ENCODE measurements around the gene ABHD17B.

DNA sequence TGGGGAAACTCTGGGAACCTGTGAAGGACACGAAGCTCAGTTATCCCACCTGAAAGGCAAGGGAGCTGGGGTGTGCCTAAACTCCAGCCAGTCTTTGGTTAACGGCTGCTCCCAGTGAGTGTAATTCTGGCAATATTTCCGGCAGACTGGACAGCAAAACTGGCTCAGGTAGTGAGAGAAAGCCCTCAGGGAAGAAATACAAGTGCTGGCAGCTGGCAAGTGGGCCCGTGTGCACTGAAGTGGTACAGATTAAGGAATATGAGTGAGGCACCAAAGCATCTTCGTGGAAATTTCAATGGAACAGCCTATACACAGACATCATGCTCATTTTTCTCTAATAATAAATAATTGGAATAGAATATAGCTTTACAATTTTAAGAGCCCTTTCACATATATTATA, 56.2 kb downstream of the ABHD17B start:
- TF ChIP-seq, protein P1, sequence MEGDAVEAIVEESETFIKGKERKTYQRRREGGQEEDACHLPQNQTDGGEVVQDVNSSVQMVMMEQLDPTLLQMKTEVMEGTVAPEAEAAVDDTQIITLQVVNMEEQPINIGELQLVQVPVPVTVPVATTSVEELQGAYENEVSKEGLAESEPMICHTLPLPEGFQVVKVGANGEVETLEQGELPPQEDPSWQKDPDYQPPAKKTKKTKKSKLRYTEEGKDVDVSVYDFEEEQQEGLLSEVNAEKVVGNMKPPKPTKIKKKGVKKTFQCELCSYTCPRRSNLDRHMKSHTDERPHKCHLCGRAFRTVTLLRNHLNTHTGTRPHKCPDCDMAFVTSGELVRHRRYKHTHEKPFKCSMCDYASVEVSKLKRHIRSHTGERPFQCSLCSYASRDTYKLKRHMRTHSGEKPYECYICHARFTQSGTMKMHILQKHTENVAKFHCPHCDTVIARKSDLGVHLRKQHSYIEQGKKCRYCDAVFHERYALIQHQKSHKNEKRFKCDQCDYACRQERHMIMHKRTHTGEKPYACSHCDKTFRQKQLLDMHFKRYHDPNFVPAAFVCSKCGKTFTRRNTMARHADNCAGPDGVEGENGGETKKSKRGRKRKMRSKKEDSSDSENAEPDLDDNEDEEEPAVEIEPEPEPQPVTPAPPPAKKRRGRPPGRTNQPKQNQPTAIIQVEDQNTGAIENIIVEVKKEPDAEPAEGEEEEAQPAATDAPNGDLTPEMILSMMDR (conservative IDR thresholded peaks at IDR 0.05; ENCODE audit: low read length): no peak
- TF ChIP-seq EZH2phosphoT487 (IDR thresholded peaks at IDR 0.05; ENCODE audit: borderline replicate concordance, low read depth, low read length): no peak

All from OCI-LY7 (cell line).